Stimulated activated naive CD8-positive, alpha-beta T cell treated with anti-CD3 and anti-CD28 coated beads, Interleukin-15, Interleukin-2, amounts not matched to agents 100 ng/mL and 50 ng/mL, for 24 hours (primary cell): ENCODE measurements around the gene ANAPC16.
A peak's percentile ranks its signal among the peaks of the same experiment; 100 is the strongest.
"Not testable (repeated sequence)": the region's sequence is repeated elsewhere in the genome, so short reads cannot be mapped to it uniquely, and the experiment has no call there.

Experiments used
- H3K27ac Mint-ChIP-seq: one replicate; pipeline ENCODE4 v1.8.0; 2021; ENCODE audit warnings: mild to moderate bottlenecking, mixed read lengths
- H3K27me3 Mint-ChIP-seq: one replicate; pipeline ENCODE4 v1.8.0; 2021; ENCODE audit warnings: mixed read lengths
- H3K36me3 Mint-ChIP-seq: one replicate; pipeline ENCODE4 v1.8.0; 2021; ENCODE audit warnings: low read depth, mixed read lengths
- H3K4me1 Mint-ChIP-seq: one replicate; pipeline ENCODE4 v1.8.0; 2021; ENCODE audit warnings: low read depth, mixed read lengths
- H3K4me3 Mint-ChIP-seq: one replicate; pipeline ENCODE4 v1.8.0; 2021; ENCODE audit warnings: mild to moderate bottlenecking, mixed read lengths
- H3K9me3 Mint-ChIP-seq: one replicate; pipeline ENCODE4 v1.8.0; 2021; ENCODE audit warnings: mixed read lengths

ANAPC16 gene

DNA sequence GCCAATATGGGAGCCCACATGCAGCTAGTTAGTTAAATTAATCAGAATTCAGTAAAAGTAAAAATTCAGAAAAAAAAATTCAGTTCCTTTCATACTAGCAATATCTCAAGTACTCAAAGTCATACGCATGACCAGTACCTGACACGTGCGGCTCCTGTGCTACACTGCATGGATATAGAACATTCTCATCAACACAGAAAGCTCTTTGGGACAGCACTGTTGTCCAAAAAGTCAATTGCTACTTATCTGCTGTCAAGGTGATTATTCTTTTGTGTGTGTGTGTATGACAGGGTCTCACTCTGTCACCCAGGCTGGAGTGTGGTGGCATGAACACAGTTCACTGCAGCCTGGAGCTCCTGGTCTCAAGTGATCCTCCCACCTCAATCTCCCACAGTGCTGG lies 14.9 kb upstream of the ANAPC16 start:
- H3K36me3 Mint-ChIP-seq, result peaks cover 48% of the 10 kb centered on the region
- no peak overlapping the region for H3K4me3 Mint-ChIP-seq
- no peaks in the 10 kb centered on the region for H3K27me3 Mint-ChIP-seq
- no peak overlapping the region for H3K27ac Mint-ChIP-seq
- H3K9me3 Mint-ChIP-seq, result no peaks in the 10 kb centered on the region
- no peaks in the 10 kb centered on the region for H3K4me1 Mint-ChIP-seq

DNA sequence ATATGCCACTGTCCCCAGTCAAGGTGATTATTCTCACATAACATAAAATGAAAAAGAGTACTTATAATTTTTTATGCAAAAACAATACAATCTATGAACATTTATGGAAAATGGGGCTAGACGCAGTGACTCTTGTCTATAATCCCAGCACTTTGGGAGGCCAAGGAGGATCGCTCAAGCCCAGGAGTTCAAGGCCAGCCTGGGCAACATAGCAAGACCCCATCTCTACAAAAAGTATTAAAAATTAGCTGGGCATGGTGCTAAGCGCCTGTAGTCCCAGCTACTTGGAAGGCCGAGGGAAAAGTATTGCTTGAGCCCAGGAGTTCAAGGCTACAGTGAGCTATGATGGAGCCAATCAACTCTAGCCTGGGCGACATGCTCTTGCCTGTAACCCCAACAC lies 14.5 kb upstream of the ANAPC16 start:
- H3K4me1 Mint-ChIP-seq, result no peaks in the 10 kb centered on the region
- H3K36me3 Mint-ChIP-seq, result peaks cover 44% of the 10 kb centered on the region
- no peak overlapping the region for H3K4me3 Mint-ChIP-seq
- no peaks in the 10 kb centered on the region for H3K27me3 Mint-ChIP-seq
- H3K27ac Mint-ChIP-seq, result no peak overlapping the region
- no peaks in the 10 kb centered on the region for H3K9me3 Mint-ChIP-seq

DNA sequence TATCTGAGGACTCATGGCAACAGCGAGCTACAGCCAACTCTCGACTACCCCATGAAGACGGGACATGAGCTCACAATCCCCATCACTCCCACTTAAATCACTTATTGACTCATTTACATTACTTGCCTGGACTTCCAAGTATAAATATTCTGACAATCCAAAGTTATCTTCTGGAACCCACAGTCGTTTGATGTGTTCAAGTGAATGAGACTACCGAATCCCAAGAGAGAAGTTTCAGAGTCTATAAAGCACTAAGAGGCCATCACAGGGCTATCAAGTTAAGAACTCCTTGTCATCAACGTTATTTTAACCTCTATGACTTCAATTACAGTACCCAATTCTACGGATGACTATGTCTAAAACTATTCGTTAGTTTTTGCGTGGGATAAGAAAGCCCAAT lies 11.5 kb upstream of the ANAPC16 start:
- Mint-ChIP-seq H3K36me3 (peaks cover 45% of the 10 kb centered on the region), H3K4me1 (peaks cover 9% of the 10 kb centered on the region), H3K27ac (no peak overlapping the region), H3K9me3 (no peaks in the 10 kb centered on the region), H3K27me3 (no peaks in the 10 kb centered on the region), H3K4me3 (no peak overlapping the region)

DNA sequence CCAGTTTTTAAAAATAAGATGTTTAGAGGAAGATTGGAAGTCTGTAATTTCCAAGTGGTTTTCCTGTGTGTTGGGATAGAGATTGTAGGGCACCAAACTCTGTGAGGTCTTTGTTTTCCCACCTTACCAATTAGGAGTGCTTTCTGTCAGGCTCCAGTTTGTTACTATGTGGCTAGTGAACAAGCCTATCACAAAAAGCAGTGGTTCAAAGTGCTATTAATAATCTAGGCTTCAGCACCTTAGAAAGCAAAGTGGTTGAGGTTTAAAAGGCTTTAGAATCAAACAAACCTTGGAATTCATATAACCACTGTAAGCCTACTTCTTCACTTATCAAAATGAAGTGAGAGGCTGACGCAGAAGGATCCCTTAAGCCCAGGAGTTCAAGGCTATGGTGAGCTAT lies 11.1 kb upstream of the ANAPC16 start:
- peaks cover 42% of the 10 kb centered on the region for H3K36me3 Mint-ChIP-seq

DNA sequence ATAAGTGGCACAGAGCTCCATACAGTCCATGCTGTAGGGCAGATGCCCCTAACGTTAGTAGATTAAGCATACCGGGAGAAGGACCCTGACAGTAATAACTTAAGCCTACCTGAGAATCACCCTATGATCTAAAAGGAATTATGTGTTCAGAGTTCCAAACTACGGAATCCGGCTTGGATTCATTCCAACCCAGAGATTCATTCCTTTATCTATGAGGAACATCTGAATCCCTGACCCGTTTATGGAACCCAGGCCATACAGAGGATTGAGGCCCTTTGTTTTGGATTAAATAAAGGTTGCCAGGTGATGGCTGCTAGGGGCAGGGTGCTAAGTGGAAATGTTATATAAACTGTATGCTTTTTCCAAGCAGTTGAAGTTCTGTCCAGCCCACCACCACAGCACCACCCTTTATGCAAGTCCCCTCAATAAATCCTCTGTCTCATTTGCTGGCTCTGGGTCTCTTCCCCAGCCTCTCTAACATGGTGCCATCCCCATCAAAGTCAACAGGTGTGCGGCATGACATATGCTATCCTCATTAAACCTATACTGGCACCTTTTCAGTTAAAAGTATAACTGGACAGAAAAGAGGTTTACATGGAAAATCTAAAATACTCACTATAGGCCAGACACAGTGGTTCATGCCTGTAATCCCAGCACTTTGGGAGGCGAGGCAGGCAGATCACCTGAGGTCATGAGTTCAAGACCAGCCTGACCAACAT lies 9.1 kb upstream of the ANAPC16 start:
- Mint-ChIP-seq H3K9me3 (no peaks in the 10 kb centered on the region), H3K36me3 (peaks cover 48% of the 10 kb centered on the region), H3K27ac (no peak overlapping the region), H3K27me3 (no peaks in the 10 kb centered on the region), H3K4me1 (peaks cover 19% of the 10 kb centered on the region), H3K4me3 (no peak overlapping the region)

More for the DNA sequence above, 11.1 kb upstream of the ANAPC16 start:
- no peaks in the 10 kb centered on the region for H3K9me3 Mint-ChIP-seq
- no peaks in the 10 kb centered on the region for H3K27me3 Mint-ChIP-seq
- H3K4me1 Mint-ChIP-seq, result peaks cover 9% of the 10 kb centered on the region
- no peak overlapping the region for H3K4me3 Mint-ChIP-seq
- no peak overlapping the region for H3K27ac Mint-ChIP-seq

DNA sequence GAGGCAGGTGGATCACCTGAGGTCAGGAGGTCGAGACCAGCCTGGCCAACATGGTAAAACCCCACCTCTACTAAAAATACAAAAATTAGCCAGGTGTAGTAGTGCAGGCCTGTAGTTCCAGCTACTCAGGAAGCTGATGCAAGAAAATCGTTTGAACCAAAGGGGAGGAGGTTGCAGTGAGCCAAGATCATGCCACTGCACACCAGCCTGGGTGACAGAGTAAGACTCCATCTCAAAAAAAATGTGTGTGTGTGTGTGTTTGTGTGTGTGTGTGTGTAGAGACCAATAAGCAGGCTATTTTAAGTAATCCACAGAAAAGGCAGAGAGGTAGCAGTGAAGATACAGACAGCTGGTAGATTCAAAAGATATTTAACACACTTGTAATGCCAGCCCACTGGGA lies 7.3 kb upstream of the ANAPC16 start:
- Mint-ChIP-seq H3K27ac (peak overlapping the region; percentile 80), H3K36me3 (peaks cover 42% of the 10 kb centered on the region), H3K4me3 (peak overlapping the region; percentile 8), H3K4me1 (peaks cover 27% of the 10 kb centered on the region)
- not testable (repeated sequence) for H3K27me3 Mint-ChIP-seq, H3K9me3 Mint-ChIP-seq

DNA sequence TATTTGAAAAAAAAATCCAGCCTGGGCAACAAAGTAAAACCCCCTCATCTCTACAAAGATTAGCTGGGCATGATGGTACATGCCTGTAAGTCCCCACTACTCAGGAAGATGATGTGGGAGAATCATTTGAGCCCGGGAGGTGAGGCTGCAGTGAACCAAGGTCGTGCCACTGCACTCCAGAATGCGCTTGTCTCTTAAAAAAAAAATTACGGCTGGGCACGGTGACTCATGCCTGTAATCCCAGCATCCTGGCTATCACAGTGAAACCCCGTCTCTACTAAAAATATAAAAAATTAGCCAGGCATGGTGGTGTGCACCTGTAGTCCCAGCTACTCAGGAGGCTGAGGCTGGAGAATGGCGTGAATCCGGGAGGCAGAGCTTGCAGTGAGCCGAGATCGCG lies 4.4 kb upstream of the ANAPC16 start:
- H3K4me1 Mint-ChIP-seq, result peaks cover 51% of the 10 kb centered on the region
- not testable (repeated sequence) for H3K4me3 Mint-ChIP-seq, H3K27ac Mint-ChIP-seq, H3K9me3 Mint-ChIP-seq, H3K27me3 Mint-ChIP-seq
- peaks cover 34% of the 10 kb centered on the region for H3K36me3 Mint-ChIP-seq

DNA sequence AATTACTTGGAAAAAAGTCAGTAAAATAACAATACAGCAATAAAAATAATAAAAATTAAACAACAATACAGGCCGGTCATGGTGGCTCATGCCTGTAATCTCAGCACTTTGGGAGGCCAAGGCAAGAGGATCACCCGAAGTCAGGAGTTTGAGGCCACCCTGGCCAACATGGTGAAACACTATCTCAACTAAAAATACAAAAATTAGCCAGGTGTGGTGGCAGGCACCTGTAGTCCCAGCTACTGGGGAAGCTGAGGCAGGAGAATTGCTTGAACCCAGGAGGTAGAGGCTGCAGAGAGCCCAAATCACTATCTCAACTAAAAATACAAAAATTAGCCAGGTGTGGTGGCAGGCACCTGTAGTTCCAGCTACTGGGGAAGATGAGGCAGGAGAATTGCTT lies 4.0 kb upstream of the ANAPC16 start:
- Mint-ChIP-seq H3K36me3 (peaks cover 36% of the 10 kb centered on the region), H3K4me1 (peaks cover 56% of the 10 kb centered on the region)
- H3K27ac Mint-ChIP-seq, H3K9me3 Mint-ChIP-seq, H3K4me3 Mint-ChIP-seq, H3K27me3 Mint-ChIP-seq: not testable (repeated sequence)

DNA sequence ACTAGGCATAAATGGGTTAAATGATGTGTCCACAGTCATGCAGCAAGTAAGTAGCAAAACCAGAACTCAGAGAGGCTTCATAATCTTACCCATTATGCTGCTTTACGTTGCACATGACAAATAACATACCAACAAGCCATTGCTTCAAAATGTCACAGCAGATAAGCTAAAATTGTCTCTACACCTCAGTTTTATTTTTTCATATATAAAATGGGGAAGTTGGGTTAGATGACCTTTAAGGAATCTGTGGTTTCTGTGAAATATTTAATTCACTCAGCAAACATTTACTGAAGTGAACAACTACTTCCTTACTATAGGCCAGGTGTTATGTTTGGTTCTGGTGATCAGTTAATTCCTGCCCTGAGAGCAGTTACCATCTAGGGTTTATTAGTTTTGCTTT lies 2.5 kb downstream of the ANAPC16 start:
- Mint-ChIP-seq H3K36me3 (peaks cover 27% of the 10 kb centered on the region), H3K4me1 (peaks cover 75% of the 10 kb centered on the region), H3K27me3 (no peaks in the 10 kb centered on the region), H3K27ac (peak overlapping the region; percentile 99), H3K9me3 (no peaks in the 10 kb centered on the region), H3K4me3 (peak overlapping the region; percentile 80)

DNA sequence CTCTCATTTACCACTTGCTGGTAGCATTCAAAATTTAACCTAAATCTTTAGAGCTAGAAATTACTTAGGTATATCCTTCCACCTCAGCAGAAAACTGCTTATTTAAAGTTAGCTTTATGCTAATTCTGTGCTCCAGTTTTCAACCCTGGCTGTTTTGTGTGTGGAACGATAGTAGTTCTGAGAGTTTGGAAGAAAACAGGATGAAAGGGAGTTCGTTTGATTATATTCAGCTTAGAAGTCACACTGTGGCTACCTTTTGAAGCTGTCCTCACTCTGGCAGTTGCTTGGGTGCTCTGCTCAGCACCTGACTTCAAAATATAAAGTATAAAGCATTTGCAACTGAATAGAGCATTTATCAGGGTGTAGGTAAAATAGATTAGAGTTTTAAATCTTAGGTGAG lies 2.9 kb downstream of the ANAPC16 start:
- H3K4me1 Mint-ChIP-seq, result peaks cover 75% of the 10 kb centered on the region
- H3K4me3 Mint-ChIP-seq, result peak overlapping the region; percentile 80
- no peaks in the 10 kb centered on the region for H3K27me3 Mint-ChIP-seq
- peak overlapping the region; percentile 99 for H3K27ac Mint-ChIP-seq
- no peaks in the 10 kb centered on the region for H3K9me3 Mint-ChIP-seq
- H3K36me3 Mint-ChIP-seq, result peaks cover 30% of the 10 kb centered on the region

DNA sequence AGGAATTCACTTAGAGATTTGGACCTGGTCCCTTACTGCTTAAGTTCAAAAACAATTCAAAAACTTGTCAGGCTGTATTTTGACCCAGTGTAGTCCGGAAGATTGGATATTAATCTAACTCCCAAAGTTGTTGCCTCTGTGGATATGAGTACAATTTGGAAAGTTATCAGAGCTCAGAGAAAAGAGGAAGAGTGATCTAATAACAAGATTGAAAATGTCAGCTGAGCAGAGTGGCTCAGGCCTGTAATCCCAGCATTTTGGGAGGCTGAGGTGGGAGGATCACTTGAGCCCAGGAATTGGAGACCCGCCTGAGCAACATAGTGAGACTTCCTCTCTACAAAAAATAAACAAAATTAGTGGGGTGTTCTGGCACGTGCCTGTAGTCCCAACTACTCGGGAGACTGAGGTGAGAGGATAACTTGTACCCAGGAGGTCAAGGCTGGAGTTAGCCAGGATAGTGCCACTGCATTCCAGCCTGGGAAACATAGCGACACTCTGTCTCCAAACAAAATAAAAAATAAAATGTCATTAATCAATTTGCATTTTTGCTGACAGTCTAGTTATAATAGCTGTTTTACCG lies 3.5 kb downstream of the ANAPC16 start:
- Mint-ChIP-seq H3K27me3 (no peaks in the 10 kb centered on the region), H3K4me1 (peaks cover 76% of the 10 kb centered on the region), H3K36me3 (peaks cover 36% of the 10 kb centered on the region)

DNA sequence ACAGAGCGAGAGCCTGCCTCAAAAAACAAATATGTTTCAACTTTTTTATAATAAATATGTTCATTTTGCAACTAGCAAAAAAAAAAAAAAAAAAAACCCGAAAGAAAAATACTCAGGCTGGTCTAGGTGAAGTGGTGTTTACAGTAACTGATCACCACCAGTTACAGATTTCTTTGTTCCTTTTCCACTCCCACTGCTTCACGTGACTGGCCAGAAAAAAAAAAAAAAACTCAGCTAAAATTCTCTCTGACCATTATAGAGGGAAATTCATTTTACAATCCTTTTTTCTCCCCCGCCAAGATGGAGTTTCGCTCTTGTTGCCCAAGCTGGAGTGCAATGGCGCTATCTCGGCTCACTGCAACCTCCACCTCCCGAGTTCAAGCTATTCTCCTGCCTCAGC lies 4.8 kb downstream of the ANAPC16 start:
- Mint-ChIP-seq H3K9me3 (no peaks in the 10 kb centered on the region), H3K36me3 (peaks cover 41% of the 10 kb centered on the region), H3K4me3 (no peak overlapping the region), H3K27ac (peak overlapping the region; percentile 63), H3K4me1 (peaks cover 69% of the 10 kb centered on the region), H3K27me3 (no peaks in the 10 kb centered on the region)

More for the DNA sequence above, 3.5 kb downstream of the ANAPC16 start:
- Mint-ChIP-seq H3K4me3 (peak overlapping the region; percentile 80), H3K9me3 (no peaks in the 10 kb centered on the region), H3K27ac (peak overlapping the region; percentile 99)

DNA sequence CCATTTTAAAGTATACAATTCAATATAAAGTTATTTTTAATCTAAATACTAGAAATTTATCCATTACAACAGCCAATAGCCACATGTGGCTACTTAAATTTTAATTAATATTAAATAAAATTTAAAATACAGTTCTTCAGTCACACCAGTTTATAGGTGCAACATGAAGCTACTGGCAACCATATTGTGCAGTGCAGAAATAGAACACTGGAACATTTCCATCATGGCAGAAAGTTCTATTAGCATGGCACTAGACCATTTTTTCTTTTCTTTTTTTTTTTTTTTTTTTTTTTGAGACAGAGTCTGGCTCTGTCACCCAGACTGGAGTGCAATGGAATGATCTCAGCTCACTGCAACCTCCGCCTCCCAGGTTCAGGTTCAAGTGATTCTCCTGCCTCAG lies 5.5 kb downstream of the ANAPC16 start:
- Mint-ChIP-seq H3K27me3 (no peaks in the 10 kb centered on the region), H3K4me3 (no peak overlapping the region), H3K9me3 (no peaks in the 10 kb centered on the region), H3K4me1 (peaks cover 66% of the 10 kb centered on the region), H3K36me3 (peaks cover 41% of the 10 kb centered on the region), H3K27ac (no peak overlapping the region)

DNA sequence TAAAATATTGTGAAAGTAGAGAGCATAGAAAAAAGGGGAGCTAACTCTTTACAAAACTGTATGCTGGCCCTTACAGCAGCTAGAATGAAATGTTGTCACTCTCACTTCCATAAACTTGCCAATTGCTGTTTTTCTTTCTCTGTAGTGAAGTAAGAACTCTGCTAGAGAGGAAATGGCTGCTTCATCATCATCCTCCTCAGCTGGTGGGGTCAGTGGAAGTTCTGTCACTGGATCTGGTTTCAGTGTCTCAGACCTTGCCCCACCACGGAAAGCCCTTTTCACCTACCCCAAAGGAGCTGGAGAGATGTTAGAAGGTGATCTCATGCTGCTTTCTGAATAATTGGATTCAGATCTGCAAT lies 7.9 kb downstream of the ANAPC16 start:
- Mint-ChIP-seq H3K4me3 (peak overlapping the region; percentile 68), H3K4me1 (peaks cover 64% of the 10 kb centered on the region)

DNA sequence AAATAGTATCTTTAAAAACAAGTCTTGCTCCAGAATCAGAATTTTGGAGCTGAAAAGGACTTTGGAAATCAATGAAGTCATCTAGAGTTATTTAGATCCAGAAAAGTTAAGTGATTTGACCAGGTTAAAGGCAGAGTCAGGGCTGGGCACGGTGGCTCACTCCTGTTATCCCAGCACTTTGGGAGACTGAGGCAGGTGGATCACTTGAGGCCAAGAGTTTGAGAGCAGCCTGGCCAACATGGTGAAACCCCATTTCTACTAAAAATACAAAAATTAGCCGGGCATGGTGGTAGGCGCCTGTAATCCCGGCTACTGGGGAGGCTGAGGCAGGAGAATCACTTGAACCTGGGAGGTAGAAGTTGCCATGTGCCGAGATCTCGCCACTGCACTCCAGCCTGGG lies 8.4 kb downstream of the ANAPC16 start:
- peaks cover 42% of the 10 kb centered on the region for H3K36me3 Mint-ChIP-seq
- not testable (repeated sequence) for H3K4me3 Mint-ChIP-seq, H3K9me3 Mint-ChIP-seq, H3K27me3 Mint-ChIP-seq
- peak overlapping the region; percentile 93 for H3K27ac Mint-ChIP-seq
- H3K4me1 Mint-ChIP-seq, result peaks cover 64% of the 10 kb centered on the region

More for the DNA sequence above, 7.9 kb downstream of the ANAPC16 start:
- H3K27me3 Mint-ChIP-seq, result no peaks in the 10 kb centered on the region
- peaks cover 43% of the 10 kb centered on the region for H3K36me3 Mint-ChIP-seq
- peak overlapping the region; percentile 93 for H3K27ac Mint-ChIP-seq
- no peaks in the 10 kb centered on the region for H3K9me3 Mint-ChIP-seq
